ENCODE results near the gene FAS.

The FAS gene

DNA sequence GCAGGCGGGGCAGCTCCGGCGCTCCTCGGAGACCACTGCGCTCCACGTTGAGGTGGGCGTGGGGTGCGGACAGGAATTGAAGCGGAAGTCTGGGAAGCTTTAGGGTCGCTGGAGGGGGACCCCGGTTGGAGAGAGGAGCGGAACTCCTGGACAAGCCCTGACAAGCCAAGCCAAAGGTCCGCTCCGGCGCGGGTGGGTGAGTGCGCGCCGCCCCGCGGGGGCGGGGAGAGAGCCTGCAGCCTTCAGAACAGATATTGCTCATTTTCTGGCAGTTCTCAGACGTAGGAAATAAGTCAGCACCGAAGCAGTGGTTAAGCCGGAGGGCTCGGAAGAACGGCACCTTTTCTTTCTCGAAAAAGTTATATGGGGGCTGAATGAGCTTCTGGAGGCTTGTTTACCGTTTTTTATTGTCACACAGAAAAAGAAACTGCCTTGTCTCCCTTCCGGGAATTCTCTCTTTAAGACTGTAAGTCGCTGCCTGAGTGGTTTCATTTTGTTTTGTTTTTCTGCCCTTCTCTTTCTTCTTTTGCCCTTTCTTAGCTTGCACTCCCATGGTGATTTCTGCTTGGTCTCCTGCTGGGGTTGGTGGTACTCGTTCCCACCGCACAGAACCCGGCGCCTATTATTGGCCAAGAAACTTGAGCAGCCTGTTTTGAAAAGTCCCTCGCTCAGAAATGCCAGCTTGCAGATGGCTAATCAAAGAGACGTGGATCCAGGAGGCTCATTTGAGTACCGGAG is 732 bp downstream of the FAS start:
- H3K9ac ChIP-seq (ENCODE audit: low read length): peak overlapping the region; percentile 87
- H3K27me3 ChIP-seq (ENCODE audit: low read depth, low read length): no peaks in the 10 kb centered on the region
- H3K4me1 ChIP-seq (ENCODE audit: low read length): peaks cover 53% of the 10 kb centered on the region
- H3K4me2 ChIP-seq (ENCODE audit: low read length): peak overlapping the region; percentile 89
- no peaks in the 10 kb centered on the region for H3K9me3 ChIP-seq (ENCODE audit: insufficient read depth, low read length)
- H3K79me2 ChIP-seq (ENCODE audit: low read length): peaks cover 44% of the 10 kb centered on the region
- peak overlapping the region; percentile 56 for H3K27ac ChIP-seq (ENCODE audit: low read length)
- H3K4me3 ChIP-seq (ENCODE audit: low read length): peak overlapping the region; percentile 96
- H2AFZ ChIP-seq (ENCODE audit: low read depth, low read length): peak overlapping the region; percentile 73
- H4K20me1 ChIP-seq (ENCODE audit: insufficient read depth, low read length): no peaks in the 10 kb centered on the region
- H3K36me3 ChIP-seq (replicated peaks; ENCODE audit: low read depth, low read length): no peaks in the 10 kb centered on the region
- TF ChIP-seq EZH2phosphoT487 (IDR thresholded peaks at IDR 0.05; ENCODE audit: low read depth): no peak
- TF ChIP-seq, protein P1, sequence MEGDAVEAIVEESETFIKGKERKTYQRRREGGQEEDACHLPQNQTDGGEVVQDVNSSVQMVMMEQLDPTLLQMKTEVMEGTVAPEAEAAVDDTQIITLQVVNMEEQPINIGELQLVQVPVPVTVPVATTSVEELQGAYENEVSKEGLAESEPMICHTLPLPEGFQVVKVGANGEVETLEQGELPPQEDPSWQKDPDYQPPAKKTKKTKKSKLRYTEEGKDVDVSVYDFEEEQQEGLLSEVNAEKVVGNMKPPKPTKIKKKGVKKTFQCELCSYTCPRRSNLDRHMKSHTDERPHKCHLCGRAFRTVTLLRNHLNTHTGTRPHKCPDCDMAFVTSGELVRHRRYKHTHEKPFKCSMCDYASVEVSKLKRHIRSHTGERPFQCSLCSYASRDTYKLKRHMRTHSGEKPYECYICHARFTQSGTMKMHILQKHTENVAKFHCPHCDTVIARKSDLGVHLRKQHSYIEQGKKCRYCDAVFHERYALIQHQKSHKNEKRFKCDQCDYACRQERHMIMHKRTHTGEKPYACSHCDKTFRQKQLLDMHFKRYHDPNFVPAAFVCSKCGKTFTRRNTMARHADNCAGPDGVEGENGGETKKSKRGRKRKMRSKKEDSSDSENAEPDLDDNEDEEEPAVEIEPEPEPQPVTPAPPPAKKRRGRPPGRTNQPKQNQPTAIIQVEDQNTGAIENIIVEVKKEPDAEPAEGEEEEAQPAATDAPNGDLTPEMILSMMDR (IDR thresholded peaks at IDR 0.05; ENCODE audit: low read depth, low read length): no peak; the same call in 1 of the 2 replicates

DNA sequence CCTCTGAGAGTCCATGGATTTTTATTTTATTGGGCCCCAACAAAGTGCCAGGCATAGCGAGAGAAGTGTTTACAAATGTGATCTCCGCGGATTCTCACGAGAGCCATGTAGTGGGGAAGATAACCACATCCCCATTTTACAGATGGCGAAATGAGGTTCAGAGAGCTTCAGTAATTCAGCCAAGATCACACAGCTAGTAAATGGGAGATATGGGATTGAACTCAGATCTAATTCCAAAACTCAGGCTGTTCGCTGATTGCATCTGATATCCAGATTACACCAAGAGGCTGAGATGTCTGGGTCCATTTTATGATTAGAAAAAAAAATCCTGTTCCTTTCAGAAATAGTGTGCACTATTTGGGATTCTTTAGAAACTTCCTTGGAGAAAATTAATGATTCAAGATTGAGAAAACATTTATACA is 1.3 kb downstream of the FAS start:
- Histone ChIP-seq H3K4me3 (ENCODE audit: low read length) (peak overlapping the region; percentile 96), H3K79me2 (ENCODE audit: low read length) (peaks cover 48% of the 10 kb centered on the region)

DNA sequence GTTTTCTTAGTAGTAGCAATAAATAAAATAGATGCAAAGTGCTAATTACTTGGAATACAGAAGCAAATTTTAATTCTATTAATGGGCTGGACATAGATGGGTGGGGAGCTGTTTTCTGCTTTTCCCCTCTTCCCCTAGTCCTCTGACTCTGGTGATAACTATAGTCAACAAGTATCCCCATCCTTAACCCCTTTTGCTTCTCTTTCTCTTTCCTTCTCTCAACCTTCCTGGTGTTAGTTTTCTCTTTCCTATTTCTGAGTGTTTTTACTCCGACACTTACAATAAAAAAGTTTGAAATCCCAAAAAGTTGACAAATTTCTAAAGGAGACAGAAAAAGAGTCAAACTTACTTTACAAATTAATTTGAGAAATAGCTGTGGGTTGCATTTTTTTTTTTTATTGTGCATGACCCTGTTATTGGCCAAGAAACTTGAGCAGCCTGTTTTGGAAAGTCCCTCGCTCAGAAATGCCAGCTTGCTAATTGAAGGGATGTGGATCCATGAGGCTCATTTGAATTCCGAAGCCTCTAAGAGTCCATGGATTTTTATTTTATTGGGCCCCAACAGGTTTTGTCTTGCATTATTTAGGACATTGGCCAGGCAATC is 2.4 kb downstream of the FAS start:
- Histone ChIP-seq H3K79me2 (ENCODE audit: low read length) (peaks cover 59% of the 10 kb centered on the region), H2AFZ (ENCODE audit: low read depth, low read length) (0 out of 2 replicates have a peak overlapping the region, but pooled peaks have one; percentile 14), H3K4me1 (ENCODE audit: low read length) (peaks cover 63% of the 10 kb centered on the region), H3K27ac (ENCODE audit: low read length) (peak overlapping the region; percentile 89), H3K36me3 (replicated peaks; ENCODE audit: low read depth, low read length) (no peaks in the 10 kb centered on the region), H3K9me3 (ENCODE audit: insufficient read depth, low read length) (no peaks in the 10 kb centered on the region), H3K9ac (ENCODE audit: low read length) (peak overlapping the region; percentile 87), H3K4me2 (ENCODE audit: low read length) (peak overlapping the region; percentile 89), H3K27me3 (ENCODE audit: low read depth, low read length) (no peaks in the 10 kb centered on the region), H4K20me1 (ENCODE audit: insufficient read depth, low read length) (no peaks in the 10 kb centered on the region), H3K4me3 (ENCODE audit: low read length) (peak overlapping the region; percentile 96)
- TF ChIP-seq EZH2phosphoT487 (IDR thresholded peaks at IDR 0.05; ENCODE audit: low read depth): no peak
- TF ChIP-seq, protein P1 (IDR thresholded peaks at IDR 0.05; ENCODE audit: low read depth, low read length): no peak

More for the DNA sequence above, 1.3 kb downstream of the FAS start:
- peak overlapping the region; percentile 56 for H3K27ac ChIP-seq (ENCODE audit: low read length)
- H3K9ac ChIP-seq (ENCODE audit: low read length): peak overlapping the region; percentile 87
- H3K27me3 ChIP-seq (ENCODE audit: low read depth, low read length): no peaks in the 10 kb centered on the region
- peak overlapping the region; percentile 89 for H3K4me2 ChIP-seq (ENCODE audit: low read length)
- TF ChIP-seq, protein P1 (IDR thresholded peaks at IDR 0.05; ENCODE audit: low read depth, low read length): no peak
- TF ChIP-seq EZH2phosphoT487 (IDR thresholded peaks at IDR 0.05; ENCODE audit: low read depth): no peak
- no peaks in the 10 kb centered on the region for H3K36me3 ChIP-seq (replicated peaks; ENCODE audit: low read depth, low read length)
- no peaks in the 10 kb centered on the region for H3K9me3 ChIP-seq (ENCODE audit: insufficient read depth, low read length)
- H3K4me1 ChIP-seq (ENCODE audit: low read length): peaks cover 58% of the 10 kb centered on the region
- H4K20me1 ChIP-seq (ENCODE audit: insufficient read depth, low read length): no peaks in the 10 kb centered on the region
- H2AFZ ChIP-seq (ENCODE audit: low read depth, low read length): peak overlapping the region; percentile 73

DNA sequence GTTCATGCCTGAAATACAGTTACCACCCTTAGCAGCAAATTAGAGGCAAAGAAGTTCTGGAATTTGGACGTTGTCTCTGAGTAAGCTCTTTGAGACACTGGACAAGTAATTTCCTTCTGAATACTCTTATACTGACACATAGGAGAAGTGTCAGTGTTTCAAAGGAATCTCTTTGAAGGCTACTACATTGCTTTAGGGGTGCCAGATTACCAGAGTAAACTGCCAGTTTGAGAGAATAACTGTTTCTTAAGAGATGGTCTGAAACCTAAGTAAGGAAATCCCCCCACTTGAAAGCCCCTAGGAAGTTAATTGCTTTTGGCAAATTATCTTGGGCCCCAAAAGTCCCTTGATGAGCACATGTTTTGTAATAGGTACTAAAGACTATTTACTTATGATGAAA is 3.4 kb downstream of the FAS start:
- H3K4me3 ChIP-seq (ENCODE audit: low read length): peak overlapping the region; percentile 96
- no peaks in the 10 kb centered on the region for H4K20me1 ChIP-seq (ENCODE audit: insufficient read depth, low read length)
- H3K9ac ChIP-seq (ENCODE audit: low read length): peak overlapping the region; percentile 87

More for the DNA sequence above, 3.4 kb downstream of the FAS start:
- no peaks in the 10 kb centered on the region for H3K27me3 ChIP-seq (ENCODE audit: low read depth, low read length)
- no peaks in the 10 kb centered on the region for H3K9me3 ChIP-seq (ENCODE audit: insufficient read depth, low read length)
- peak overlapping the region; percentile 89 for H3K27ac ChIP-seq (ENCODE audit: low read length)
- peaks cover 70% of the 10 kb centered on the region for H3K4me1 ChIP-seq (ENCODE audit: low read length)
- H3K36me3 ChIP-seq (replicated peaks; ENCODE audit: low read depth, low read length): no peaks in the 10 kb centered on the region
- no peak overlapping the region for H2AFZ ChIP-seq (ENCODE audit: low read depth, low read length)
- H3K79me2 ChIP-seq (ENCODE audit: low read length): peaks cover 67% of the 10 kb centered on the region
- TF ChIP-seq, protein P1 (IDR thresholded peaks at IDR 0.05; ENCODE audit: low read depth, low read length): no peak
- TF ChIP-seq EZH2phosphoT487 (IDR thresholded peaks at IDR 0.05; ENCODE audit: low read depth): no peak
- H3K4me2 ChIP-seq (ENCODE audit: low read length): peak overlapping the region; percentile 89
